Stimulated activated CD4-positive, alpha-beta T cell treated with anti-CD3 and anti-CD28 coated beads, Interleukin-4, amount 100 ng/mL, for 24 hours (primary cell): ENCODE results near the gene USP19.
A peak's percentile ranks its signal among the peaks of the same experiment; 100 is the strongest.

ENCODE experiments used
- DNase-seq: peaks from one replicate; pipeline ENCODE4 v3.0.0-alpha.2; 2020

USP19 gene, protein sequence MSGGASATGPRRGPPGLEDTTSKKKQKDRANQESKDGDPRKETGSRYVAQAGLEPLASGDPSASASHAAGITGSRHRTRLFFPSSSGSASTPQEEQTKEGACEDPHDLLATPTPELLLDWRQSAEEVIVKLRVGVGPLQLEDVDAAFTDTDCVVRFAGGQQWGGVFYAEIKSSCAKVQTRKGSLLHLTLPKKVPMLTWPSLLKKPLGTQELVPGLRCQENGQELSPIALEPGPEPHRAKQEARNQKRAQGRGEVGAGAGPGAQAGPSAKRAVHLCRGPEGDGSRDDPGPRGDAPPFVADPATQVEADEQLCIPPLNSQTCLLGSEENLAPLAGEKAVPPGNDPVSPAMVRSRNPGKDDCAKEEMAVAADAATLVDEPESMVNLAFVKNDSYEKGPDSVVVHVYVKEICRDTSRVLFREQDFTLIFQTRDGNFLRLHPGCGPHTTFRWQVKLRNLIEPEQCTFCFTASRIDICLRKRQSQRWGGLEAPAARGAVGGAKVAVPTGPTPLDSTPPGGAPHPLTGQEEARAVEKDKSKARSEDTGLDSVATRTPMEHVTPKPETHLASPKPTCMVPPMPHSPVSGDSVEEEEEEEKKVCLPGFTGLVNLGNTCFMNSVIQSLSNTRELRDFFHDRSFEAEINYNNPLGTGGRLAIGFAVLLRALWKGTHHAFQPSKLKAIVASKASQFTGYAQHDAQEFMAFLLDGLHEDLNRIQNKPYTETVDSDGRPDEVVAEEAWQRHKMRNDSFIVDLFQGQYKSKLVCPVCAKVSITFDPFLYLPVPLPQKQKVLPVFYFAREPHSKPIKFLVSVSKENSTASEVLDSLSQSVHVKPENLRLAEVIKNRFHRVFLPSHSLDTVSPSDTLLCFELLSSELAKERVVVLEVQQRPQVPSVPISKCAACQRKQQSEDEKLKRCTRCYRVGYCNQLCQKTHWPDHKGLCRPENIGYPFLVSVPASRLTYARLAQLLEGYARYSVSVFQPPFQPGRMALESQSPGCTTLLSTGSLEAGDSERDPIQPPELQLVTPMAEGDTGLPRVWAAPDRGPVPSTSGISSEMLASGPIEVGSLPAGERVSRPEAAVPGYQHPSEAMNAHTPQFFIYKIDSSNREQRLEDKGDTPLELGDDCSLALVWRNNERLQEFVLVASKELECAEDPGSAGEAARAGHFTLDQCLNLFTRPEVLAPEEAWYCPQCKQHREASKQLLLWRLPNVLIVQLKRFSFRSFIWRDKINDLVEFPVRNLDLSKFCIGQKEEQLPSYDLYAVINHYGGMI (N-terminal part only)

DNA sequence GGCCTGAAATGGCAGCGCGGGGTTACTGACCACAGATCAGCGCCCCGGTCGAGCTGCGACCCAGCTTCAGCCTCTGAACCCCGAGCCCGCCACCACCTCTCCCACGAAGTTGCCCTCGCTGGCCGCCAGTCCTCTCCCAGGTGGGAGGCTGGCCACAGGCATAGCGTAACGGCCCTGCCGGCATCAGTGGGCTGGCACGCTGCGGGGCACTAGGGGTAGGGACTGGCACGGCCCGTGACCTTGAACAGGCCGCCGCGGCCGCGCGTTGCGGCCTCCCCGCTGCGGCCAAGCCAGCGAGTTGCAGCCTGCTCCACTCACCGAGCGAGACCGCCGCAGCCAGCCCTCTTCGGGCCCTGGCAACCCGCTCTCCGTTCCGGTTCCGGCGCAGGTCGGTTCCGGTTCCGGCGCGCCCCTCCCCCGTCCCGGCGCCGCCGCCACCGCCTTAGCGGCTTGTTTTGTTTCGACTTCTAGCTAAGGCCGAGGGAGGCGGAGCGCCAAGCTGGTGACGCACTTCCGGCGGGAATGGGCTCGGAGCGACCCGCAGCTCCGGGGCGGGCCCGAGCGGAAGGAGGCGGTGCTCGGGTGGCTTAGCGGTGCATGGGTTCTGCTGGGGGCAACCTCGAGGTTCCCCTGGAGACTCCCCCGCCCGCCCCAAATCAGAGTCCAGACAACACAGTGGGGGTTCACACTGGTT, at the start of gene USP19:
TSS of gene USP19 (minus strand) at position 386 of the 694 bp plus-strand sequence. CDS start 1,678 bp downstream, outside the sequence.
- peak; percentile 94 for DNase-seq

DNA sequence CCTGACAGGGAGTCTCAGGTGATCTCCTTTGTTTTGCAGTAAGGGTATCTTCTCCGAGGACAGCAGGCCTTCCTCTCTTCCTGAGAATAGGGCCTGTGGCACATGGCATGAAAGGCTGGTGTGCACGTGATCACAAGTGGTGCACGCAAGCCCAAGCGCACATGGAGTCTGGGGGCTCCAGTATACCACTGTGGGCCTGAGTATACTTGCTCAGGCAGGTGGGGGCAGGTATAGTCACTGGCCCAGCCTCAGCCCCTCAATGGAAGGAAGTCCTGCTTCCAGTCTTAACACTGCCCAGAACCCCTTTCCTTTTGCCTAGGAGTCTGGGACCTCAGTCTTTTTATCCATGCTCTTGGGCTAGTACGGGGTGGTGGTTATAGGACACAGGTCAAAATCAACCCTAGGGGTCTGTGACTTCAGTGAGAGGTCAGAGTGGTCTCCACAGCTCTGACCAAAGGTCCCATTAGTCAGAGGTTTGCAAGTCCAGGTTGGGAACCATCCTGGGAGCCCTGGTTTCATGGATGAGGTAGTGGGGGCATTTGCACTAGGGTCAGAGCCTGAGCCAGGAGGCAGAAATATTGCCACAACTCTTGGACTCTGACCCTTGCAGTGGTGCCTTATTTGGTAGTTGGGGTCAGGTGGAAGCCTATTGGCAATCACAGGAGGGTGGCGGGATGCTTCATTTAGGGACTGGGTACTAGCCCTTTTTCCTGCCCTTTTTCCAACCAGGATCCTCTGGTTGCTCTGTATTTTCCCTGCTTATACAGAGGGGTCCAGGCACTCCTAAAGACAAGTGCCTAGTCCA, 46.3 kb upstream of the USP19 start:
- DNase-seq = no peak

DNA sequence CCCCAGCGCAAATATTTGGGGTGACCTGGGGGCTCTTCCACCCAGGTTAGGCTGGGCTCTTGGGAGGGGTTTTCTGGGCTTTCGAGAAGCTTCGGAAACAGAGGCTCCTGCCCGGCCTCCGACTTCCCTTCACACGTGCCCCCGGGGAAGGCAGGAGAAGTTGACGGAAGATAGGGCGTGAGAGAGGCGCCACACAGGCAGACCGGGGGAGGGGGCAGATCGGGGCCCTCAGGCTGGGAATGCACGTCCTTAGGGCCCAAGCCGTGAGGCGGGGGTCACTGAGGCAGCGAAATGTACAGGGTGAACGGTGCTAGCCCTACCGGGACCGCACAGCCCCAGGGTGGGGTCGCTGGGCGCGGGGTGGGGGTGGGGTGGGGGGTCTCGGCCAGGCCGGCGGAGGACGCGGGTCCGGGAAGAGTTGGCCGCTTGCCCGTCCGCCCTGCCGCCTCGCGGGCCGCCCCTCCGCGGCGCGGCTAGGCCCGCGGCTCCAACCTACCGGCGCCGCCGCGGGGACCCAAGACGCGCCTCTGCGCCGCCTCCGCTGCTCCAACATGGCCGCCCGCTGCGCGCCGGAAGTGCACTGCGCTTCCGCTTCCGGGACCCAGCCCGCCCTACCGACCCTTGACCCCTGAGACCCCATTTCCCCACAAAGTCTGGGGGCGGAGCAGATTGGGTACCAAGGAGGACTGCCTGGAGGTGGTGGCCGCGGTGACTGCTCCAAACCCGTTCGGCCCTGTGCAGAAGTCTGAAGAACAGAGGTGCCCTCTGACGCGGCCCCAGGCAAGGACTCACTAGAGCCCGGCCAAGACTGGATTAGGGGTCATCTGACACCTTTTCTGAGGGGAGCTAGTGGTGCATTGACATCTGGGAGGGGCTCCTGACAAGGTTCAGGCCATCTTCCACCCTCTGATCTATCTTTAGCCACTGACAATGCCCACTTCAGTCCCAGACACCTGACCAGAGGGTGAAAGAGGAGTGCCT, 45.4 kb upstream of the USP19 start, which contains the start of gene CCDC71:
TSS of gene CCDC71 (minus strand) at position 561 of the 981 bp plus-strand sequence. CDS start 2,123 bp downstream, outside the sequence.
- DNase-seq = peak; percentile 78

DNA sequence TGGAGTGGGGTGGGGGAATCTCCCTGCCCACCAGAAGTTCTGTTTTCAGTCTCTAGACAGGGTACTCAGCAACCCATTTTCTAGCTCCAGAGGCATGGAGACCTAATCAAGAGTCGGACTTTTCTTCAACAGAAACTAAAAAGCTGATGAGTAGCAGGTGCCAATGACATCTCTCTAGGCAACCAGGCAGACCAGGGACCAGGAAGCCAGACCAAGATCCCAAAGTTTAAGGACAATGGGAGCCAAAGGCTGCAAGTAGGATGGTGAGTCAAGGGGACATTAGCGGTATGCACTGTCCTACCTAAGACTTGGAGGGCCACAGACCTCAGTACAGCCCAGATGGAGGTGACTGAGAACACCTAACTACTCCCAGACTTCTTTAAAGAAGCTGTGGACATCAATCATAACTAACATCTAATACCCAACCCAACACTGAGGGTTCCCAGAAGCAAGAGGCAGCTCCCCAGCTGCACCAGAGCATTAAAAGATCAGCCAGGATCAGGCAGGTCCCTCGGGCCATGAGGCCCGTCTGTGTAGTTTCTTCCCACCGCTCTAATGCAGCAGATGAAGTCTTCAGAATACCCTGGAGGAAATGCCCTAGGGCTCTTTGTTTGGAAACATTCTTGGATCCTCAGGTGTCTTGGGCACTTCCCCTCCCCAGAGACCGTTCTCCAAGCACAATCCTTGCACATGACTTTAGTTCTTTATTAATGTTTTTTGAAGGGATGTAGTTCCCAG, 44.5 kb upstream of the USP19 start:
- DNase-seq = no peak

DNA sequence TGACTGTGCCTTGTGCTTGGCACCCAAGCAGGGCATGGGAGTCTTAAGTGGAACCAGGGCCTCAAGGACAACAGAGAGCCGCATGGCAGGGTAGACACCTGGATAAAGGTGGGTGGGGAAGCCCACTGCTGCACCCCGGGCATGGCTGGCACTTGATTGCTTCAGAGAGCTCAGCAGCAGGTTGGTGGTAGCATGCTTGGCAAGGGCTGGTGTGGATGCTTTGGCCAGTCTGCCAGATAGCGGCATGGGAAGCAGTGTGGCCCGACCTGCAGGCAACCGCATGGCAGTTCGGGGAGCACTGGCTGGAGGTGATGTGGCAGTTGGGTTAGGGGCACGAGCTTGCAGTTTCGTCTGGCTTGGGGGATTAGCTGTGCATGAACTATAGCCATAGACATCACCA, 43.0 kb upstream of the USP19 start:
- DNase-seq = no peak

DNA sequence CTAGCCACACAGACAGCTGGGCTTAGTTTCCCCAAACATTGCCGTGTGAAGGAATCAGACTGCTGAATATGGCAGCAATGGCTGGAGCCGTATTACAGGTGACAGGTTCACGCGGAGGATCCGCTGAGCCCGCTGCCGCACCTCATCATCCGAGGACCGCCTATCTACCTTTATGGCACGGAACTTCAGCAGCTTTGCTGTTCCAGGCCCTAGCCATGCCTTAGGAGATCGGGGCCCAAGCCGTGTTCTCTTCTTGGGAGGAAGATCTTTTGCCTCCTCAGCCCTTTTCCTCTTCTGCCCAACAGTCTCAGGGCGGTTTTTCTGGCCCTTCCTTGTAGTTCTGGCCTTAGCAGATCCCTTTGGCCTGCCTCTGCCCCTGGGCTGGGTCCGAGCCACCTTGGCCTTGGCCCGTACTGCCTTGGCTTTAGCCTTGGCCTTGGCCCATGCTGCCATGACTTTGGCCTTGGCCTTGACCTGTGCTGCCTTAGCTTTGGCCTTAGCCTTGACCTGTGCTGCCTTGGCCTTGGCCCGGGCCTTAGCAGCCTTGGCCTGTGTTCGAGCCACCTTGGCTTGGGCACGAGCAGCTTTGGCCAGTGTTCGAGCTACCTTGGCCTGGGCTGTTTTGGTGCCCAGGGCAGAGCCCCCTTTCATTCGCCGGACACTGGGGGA, 42.3 kb upstream of the USP19 start:
- DNase-seq = no peak

DNA sequence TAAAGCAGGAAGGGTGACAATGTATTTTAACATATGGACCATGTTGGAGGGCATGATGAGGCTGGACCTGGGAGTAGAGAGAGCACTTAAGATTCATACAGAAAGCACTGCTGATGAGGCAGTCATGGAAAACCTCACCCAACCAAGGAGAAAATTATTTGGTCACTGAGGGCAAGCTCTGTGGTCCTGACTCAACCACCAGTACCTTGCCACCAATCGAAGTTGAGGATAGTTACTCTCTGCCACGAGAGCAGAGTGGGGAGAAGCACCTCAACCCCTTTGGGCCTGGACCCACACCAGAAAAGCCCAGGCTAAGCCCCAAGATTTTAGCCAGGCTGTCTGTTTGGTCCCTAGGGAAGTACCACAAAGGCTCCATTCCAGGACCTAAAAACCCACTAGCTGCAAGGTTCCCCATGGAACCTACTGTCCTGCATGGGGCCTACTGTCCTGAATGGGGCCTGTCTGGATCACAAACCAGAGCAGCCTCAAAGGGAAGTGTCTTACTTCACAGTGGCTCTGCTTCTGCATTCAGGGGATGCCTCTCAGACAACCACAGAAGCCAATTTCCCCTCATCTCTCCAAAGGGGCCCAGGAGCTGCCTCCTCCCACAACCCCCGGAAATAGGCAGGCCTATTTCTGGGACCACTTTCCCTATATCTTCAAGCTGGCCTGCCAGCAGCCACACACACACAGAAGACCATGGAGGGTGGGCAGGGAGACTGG, 41.3 kb upstream of the USP19 start:
- no peak for DNase-seq

DNA sequence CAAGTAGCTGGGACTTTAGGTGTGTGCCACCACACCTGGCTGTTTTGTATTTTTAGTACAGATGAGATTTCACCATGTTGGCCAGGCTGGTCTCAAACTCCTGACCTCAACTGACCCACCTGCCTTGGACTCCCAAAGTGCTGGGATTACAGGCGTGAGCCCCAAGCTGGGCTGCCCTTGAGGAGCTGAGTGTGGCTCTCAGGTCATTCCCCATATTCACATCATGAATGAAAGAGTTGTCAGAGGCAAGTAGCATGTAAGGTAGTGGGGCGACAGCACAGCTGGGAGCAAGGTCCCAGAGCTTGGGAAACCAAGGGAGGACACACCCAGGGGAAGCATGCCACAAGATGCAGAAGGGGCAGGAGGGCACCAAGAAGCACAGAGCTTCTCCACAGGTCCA, 40.6 kb upstream of the USP19 start:
- DNase-seq = no peak

DNA sequence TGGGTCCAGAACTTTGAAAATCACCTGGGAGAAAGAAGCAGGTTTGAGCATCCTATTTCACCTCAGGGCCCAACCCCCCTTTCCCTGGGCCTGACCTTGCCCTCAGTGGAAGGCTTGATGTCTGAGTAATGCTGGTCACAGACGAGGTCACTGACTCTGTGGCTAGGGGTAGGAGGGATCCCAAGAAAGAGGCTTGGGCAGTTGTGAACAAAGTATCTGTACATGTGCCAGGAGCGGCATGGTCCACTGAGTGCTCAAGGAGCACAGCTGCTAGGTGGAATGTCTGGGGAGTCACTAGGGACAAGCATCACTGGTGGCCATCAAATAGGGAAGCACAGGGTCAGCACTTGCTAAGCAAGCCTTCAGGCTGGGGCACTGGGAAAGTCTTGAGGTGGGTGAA, 38.2 kb upstream of the USP19 start:
- DNase-seq = no peak

DNA sequence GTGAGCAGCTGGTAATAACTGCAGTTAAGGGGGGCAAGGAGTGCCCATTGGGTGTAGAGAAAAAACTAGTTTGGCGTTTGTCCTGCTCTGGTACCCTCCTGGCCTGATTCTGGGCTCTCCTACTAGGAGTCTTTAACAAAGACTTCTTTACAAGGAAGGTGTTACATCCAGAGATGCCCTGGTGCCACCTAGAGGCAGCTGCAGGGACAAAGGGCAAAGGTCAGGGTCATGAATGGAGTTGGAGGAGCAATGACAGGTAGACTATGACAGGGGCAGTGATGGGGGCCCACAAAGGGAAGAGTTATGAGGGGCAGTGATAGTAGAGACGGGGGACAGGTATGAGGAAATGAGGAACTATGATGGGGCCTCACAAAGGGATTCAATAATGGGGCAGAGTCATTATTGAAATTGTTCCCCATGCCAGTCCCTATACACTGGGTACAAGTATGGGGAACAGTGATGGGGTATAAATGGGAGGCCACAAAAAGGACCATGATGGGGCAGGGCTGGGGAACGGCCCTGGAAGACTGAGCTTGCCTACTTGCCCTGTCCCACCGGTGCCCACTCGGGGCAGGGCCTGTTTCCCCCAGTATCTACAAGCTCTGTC, 37.6 kb upstream of the USP19 start:
- peak; percentile 61 for DNase-seq

DNA sequence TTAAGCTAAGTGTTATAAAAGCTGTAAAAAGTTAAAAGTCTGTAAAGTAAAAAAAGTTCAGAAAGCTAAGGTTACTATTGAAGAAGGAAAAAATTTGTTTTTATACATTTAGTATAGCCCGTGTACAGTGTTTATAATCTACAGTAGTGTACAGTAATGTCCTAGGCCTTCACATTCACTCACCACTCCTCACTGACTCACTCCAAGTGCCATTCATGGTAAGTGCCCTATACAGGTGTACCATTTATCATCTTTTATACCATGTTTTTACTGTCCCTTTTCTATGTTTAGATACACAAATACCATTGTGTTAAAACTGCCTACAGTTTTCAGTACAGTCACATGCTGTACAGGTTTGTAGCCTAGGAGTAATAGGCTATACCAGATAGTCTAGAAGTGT, 36.7 kb upstream of the USP19 start:
- no peak for DNase-seq

DNA sequence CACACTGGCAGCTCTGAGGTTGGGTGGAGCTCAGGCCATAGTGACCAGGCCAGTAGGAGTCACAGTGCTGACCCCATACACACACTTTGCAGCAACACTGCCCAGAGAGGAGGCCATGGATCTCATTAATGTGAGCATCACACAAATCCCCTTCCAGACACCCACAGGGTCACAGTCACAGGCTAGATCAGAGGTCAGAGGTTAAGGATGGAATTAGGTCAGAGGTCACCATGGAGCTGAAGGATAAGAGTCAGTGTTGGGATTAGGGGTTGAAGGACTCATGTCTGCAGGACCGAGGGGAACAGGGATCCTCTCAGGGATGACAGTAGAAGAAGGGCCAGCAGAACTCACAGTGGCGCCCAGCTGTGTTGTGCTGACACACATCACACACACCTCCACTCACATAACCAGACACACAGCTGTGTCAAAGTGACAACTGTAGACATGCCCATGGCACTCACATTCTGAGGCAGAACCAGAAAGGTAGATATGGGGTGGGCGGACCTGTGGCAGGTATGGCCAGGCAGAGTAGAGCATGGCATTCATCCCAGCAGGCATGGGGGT, 32.8 kb upstream of the USP19 start:
- no peak for DNase-seq

DNA sequence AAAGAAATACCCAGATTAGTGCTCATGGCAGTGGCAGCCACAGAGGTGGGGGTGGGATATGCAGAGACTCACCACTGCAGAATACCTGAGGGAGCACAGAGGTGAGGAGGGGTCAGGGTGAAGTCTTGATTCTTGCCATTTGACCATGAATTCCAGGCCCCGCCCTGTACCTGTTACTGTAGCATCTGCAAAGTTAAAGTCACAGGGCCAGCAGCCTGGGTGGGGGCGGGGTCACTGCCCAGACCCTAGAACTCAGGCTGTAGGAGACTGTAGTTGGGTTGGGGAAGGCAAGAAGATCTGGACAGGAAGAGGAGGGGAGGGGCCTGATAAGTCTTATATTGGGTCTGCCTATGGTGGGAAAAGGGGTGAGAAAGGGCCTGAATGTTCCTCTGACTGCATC, 31.0 kb upstream of the USP19 start:
- no peak for DNase-seq

DNA sequence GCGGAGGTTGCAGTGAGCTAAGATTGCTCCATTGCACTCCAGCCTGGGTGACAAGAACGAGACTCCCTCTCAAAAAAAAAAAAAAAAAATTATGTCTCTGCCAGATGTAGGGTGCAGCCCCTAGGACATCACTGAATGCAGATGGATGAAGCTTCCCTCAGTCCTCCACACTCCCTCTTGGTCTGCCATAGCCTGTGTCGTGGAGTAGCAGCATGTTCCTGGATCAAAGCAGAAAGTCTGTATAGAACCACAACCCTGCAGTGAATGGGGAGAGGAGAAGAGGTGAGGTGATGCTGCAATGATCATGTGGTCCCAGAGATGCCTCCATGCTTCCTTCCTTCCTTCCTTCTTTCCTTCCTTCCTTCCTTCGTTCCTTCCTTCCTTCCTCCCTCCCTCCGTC, 27.5 kb upstream of the USP19 start:
- no peak for DNase-seq

DNA sequence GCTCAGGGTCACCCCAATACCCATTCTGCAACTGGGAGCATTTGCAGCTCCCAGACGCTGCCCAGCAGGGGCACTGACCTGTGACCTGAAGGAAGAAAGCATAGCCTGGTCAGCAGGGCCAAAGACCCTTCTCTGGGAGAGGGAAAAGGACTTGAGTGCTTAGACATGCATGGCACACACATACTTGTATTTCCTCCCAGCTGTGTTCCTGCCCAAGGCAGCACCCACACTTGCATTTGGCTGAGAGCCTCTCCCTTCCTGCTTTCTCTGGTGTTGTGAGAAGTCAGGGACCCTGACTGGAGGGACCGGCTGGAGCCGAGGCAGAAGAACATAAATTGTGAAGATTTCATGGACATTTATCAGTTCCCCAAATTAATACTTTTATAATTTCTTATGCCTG, 19.5 kb upstream of the USP19 start:
- no peak for DNase-seq

DNA sequence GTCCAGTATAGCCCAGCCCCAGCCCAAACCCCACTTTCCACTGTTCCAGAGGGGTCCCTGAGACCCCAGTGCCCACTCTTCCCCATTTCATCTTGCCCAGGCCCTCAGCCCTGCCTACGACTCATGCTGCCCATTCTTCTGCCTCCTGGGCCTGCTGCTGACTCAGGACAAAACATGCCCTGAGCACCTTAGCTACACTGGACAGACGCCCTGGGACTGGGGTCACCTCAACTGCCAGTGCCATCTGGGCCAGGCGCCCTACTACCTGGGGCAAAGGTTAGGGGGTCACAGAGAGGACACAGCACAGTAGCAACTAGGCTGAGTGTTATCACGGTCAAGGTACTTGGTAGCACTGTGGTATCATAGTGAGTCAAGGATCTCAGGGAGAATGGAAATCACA, 14.9 kb upstream of the USP19 start:
- DNase-seq = no peak

DNA sequence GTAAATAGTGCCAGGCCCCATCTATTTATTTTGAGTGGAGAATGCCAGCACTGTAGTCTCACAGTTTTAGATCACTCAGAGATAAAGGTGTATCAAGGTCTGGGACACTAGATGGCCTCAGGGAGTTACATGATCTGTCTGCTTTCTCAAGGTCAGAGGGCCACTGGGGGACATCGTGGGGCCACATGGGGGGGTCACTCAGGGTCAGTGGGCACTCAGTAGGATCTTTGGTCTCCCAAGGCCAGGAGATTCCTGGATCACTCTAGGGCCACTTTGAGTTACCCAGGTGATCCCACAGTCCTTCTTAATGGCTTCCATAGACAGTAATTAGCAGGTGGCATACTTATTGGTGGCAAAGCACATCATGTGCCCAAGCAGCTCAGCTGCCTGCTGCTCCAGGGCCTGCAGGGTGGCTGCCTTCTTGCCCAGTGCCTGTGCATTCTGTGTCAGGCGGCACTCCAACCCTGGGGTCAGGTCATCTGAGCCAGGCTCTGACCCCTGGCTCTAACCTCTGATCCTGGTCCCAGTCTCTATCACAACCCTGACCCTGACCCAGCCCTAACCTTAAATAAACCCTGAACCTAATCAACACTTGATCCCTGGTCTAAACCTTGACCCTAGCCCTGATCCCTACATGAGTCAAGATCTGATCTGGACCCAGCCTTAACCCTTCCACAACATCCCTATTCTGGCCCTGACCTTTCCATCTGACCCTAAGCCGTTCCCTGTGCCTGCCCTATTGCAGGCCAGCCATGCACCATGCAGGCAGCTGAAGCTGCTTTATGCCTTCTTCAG, 14.0 kb upstream of the USP19 start:
- no peak for DNase-seq
